ENCODE measurements around the gene MCCC1.

MCCC1 gene

GRCh38 chr3:183044547-183045229 is 54.6 kb downstream of the MCCC1 start:
- no peak overlapping the region for H3K27ac ChIP-seq
- no peak for TF ChIP-seq CTCF (IDR thresholded peaks at IDR 0.05)

DNA sequence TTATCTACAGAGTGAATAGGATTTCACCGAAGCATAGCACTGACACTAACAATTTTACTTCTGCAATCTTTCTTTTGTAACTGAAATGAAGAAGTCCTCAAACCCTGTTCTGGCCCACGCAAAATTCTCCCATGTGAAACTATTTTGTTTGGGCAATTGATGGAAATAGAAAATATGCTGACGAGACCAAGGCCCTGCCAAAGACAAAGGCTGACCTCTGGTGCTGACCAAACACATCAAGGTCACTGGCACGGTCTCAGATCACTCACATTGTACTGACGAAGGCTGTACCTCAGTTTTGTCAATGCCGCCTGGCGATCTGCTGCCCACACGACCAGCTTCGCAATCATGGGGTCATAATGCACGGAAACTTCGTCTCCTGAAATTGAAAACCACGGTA is 60.5 kb downstream of the MCCC1 start:
- Histone ChIP-seq H3K27ac (no peak overlapping the region), H3K4me3 (no peak overlapping the region)
- DNase-seq (ENCODE audit: low spot score): no peak
- TF ChIP-seq CTCF (IDR thresholded peaks at IDR 0.05): no peak

More at GRCh38 chr3:183044547-183045229, 54.6 kb downstream of the MCCC1 start:
- DNase-seq (ENCODE audit: low spot score): no peak
- H3K4me3 ChIP-seq: no peak overlapping the region

DNA sequence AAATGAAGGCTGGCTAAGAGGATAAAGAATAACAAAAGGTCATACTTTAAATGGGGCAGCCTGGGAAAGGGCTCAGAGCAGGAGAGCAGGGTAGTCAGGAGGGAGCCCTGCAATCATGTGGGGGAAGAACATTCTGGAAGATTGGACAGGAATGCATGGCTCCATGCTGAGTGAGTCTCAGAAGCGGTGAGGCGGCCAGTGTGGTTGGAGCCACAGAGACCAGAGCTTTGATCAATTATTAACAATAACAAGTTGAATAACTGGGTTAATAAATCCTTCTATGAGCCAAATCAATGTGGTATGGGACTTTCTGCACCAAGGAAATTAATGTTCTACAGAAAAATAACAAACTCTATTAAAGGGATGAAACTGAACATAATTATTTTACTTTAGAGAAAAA is 61.1 kb downstream of the MCCC1 start:
- H3K4me3 ChIP-seq: no peak overlapping the region
- no peak overlapping the region for H3K27ac ChIP-seq
- DNase-seq (ENCODE audit: low spot score): no peak
- no peak for TF ChIP-seq CTCF (IDR thresholded peaks at IDR 0.05)

DNA sequence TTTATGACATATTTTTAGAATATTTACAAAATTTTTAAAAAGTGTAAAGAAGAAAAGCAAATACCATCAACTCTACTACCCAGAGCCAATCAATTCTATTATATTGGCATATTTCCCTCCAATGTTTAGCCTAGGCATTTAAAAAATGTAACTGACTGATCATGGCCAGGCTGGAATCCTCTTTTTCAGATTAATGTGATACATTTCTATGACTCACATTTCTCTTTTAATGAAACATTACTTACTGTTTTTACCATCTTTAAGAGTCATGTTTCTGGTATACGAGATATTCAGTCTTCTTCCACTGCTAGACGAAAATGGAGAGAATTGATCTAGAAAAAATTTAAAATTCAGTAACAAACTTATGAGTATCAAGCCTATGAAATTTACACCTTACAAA is 65.5 kb downstream of the MCCC1 start:
- Histone ChIP-seq H3K27ac (no peak overlapping the region), H3K4me3 (no peak overlapping the region)
- DNase-seq (ENCODE audit: low spot score): no peak
- no peak for TF ChIP-seq CTCF (IDR thresholded peaks at IDR 0.05)

GRCh38 chr3:183032880-183033555 is 66.3 kb downstream of the MCCC1 start:
- no peak overlapping the region for H3K27ac ChIP-seq
- TF ChIP-seq CTCF (IDR thresholded peaks at IDR 0.05): no peak
- DNase-seq (ENCODE audit: low spot score): no peak
- no peak overlapping the region for H3K4me3 ChIP-seq

GRCh38 chr3:183031826-183032225 is 67.5 kb downstream of the MCCC1 start:
- DNase-seq (ENCODE audit: low spot score): no peak
- Histone ChIP-seq H3K4me3 (no peak overlapping the region), H3K27ac (no peak overlapping the region)
- TF ChIP-seq CTCF (IDR thresholded peaks at IDR 0.05): no peak

GRCh38 chr3:183028416-183028815 is 70.9 kb downstream of the MCCC1 start:
- H3K4me3 ChIP-seq: no peak overlapping the region
- DNase-seq (ENCODE audit: low spot score): no peak
- TF ChIP-seq CTCF (IDR thresholded peaks at IDR 0.05): no peak

More at GRCh38 chr3:183028416-183028815, 70.9 kb downstream of the MCCC1 start:
- no peak overlapping the region for H3K27ac ChIP-seq

Measured in coronary artery (tissue), 2 donors.